SK-N-SH (cell line): ENCODE measurements around the gene OSBPL9.

Source experiments
- CTCF ChIP-seq: fragments of 200-600 bp; sonication (generic); IDR thresholded peaks from 2 replicates; pipeline ENCODE4 v1.6.1; 2017; ENCODE audit warnings: antibody characterized with exemption, mild to moderate bottlenecking, moderate library complexity
- ELF1 ChIP-seq: IDR thresholded peaks from 2 replicates; pipeline ENCODE4 v1.4.0; 2012
- FOXJ3 ChIP-seq: sonication (generic); formaldehyde crosslinking; IDR thresholded peaks from 2 replicates; pipeline ENCODE4 v1.5.1; 2020; ENCODE audit warnings: mild to moderate bottlenecking, missing genetic modification reagents
- FOXM1 ChIP-seq: IDR thresholded peaks from 2 replicates; pipeline ENCODE4 v1.4.0; 2012; ENCODE audit warnings: low read depth, mild to moderate bottlenecking
- GABPA ChIP-seq: IDR thresholded peaks from 2 replicates; pipeline ENCODE4 v1.4.0; 2012; ENCODE audit warnings: low read depth, mild to moderate bottlenecking
- JUND ChIP-seq: IDR thresholded peaks from 2 replicates; pipeline ENCODE4 v1.4.0; 2012
- MAX ChIP-seq: IDR thresholded peaks from 2 replicates; pipeline ENCODE4 v1.4.0; 2012; ENCODE audit warnings: low read depth
- PBX3 ChIP-seq: IDR thresholded peaks from 2 replicates; pipeline ENCODE4; 2012
- REST ChIP-seq: IDR thresholded peaks from 2 replicates; pipeline ENCODE4 v1.6.1; 2012; ENCODE audit warnings: mild to moderate bottlenecking, low read depth, low read length, moderate library complexity
- RXRA ChIP-seq: IDR thresholded peaks from 2 replicates; pipeline ENCODE4 v1.4.0; 2012; ENCODE audit warnings: low read depth, mild to moderate bottlenecking, borderline replicate concordance
- TAF1 ChIP-seq: IDR thresholded peaks from 2 replicates; pipeline ENCODE4 v1.6.1; 2012; ENCODE audit warnings: low read depth, mild to moderate bottlenecking, low read length, moderate library complexity, borderline replicate concordance
- ZBTB33 ChIP-seq: IDR thresholded peaks from 2 replicates; pipeline ENCODE4 v1.4.0; 2012; ENCODE audit warnings: low read depth, borderline replicate concordance

- TF ChIP-seq TAF1 (no peak), CTCF (no peak), JUND (no peak), FOXJ3 (no peak), FOXM1 (no peak), GABPA (no peak), REST (no peak), ELF1 (no peak), PBX3 (no peak), MAX (no peak), RXRA (no peak), ZBTB33 (no peak)
Observed at GRCh38 chr1:51644020-51644419, 27.1 kb downstream of the OSBPL9 start.
